ENCODE data around the gene MEX3A.
"Not testable (repeated sequence)": the region's sequence is repeated elsewhere in the genome, so short reads cannot be mapped to it uniquely, and the experiment has no call there.

Gene MEX3A

DNA sequence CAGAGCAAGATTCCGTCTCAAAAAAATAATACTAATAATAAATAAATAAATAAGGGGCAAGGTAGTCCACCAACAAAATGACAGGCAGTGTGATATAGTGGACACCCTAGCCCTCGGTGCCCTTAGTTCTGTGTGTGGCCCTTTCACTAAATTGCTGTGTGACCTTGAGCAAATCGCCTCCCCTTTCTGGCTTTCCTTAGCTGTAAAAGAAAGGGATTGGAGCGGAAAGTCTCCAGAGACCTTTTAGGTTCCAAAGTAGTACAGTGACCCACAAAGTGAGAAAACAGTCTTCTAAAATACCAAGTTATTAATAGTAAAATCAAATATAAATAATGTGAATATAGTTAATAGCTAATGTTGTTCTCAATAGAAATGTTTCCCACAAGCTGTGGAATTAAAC, 39.8 kb upstream of the MEX3A start:
- TF ChIP-seq, protein P1, sequence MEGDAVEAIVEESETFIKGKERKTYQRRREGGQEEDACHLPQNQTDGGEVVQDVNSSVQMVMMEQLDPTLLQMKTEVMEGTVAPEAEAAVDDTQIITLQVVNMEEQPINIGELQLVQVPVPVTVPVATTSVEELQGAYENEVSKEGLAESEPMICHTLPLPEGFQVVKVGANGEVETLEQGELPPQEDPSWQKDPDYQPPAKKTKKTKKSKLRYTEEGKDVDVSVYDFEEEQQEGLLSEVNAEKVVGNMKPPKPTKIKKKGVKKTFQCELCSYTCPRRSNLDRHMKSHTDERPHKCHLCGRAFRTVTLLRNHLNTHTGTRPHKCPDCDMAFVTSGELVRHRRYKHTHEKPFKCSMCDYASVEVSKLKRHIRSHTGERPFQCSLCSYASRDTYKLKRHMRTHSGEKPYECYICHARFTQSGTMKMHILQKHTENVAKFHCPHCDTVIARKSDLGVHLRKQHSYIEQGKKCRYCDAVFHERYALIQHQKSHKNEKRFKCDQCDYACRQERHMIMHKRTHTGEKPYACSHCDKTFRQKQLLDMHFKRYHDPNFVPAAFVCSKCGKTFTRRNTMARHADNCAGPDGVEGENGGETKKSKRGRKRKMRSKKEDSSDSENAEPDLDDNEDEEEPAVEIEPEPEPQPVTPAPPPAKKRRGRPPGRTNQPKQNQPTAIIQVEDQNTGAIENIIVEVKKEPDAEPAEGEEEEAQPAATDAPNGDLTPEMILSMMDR (IDR thresholded peaks at IDR 0.05; ENCODE audit: low read depth, low read length, missing control alignments) = no peak
- DNase-seq (ENCODE audit: low read depth) = no peak
- no peak overlapping the region for H3K4me3 ChIP-seq (ENCODE audit: low read depth, low read length)

DNA sequence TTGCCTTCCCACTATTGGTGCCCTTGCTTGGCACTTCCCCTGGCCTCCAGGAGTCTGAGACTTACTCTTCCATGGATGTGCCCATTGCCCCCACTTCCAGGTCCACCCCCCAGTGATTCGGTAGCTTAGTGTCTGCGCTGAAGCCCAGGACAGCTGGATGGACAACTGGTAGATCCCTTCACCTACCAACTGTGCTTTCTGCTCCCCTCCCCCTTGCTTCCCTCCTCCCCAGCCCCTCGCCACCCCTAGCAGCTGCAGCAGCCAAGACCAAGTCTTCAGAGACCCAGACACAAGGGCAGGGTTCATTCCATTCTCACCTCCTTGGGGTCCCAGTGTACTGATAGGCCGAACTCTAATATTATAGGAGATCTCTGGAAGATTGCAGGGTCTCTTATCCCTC, 39.2 kb upstream of the MEX3A start:
- TF ChIP-seq, protein P1 (IDR thresholded peaks at IDR 0.05; ENCODE audit: low read depth, low read length, missing control alignments) = no peak
- DNase-seq (ENCODE audit: low read depth) = no peak
- H3K4me3 ChIP-seq (ENCODE audit: low read depth, low read length) = no peak overlapping the region

DNA sequence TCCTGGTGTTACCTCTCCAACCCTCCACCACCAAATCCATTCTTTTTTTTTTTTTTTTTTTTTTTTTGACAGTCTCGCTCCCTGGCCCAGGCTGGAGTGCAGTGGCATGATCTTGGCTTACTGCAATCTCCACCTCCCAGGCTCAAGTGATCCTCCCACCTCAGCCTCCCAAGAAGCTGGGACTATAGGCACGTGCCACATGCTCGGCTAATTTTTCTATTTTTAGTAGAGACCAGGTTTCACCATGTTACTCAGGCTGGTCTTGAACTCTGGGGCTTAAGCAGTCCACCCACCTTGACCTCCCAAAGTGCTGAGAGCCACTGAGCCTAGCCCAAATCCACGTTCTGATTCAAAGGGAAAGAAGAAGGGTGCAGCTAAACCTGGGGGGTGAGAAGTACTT, 38.7 kb upstream of the MEX3A start:
- DNase-seq (ENCODE audit: low read depth); H3K4me3 ChIP-seq (ENCODE audit: low read depth, low read length): not testable (repeated sequence)

DNA sequence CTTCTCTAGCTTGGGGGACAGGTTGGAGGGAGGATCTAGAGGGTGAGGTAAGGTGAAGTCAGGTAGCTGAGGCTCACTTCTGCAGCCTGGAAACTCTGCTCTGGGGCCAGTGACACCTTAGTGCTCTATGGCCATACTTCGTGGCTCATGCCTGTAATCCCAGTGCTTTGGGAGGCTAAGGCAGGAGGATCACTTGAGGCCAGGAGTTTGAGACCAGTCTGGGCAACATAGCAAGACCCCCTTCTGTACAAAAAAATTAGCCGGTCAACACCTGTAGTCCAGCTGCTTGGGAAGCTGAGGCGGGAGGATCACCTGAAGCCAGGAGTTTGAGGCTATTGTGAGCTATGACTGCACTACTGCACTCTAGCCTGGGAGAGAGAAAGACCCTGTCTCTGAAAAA, 38.1 kb upstream of the MEX3A start:
- DNase-seq (ENCODE audit: low read depth) = no peak
- TF ChIP-seq, protein P1 (IDR thresholded peaks at IDR 0.05; ENCODE audit: low read depth, low read length, missing control alignments) = no peak
- no peak overlapping the region for H3K4me3 ChIP-seq (ENCODE audit: low read depth, low read length)

DNA sequence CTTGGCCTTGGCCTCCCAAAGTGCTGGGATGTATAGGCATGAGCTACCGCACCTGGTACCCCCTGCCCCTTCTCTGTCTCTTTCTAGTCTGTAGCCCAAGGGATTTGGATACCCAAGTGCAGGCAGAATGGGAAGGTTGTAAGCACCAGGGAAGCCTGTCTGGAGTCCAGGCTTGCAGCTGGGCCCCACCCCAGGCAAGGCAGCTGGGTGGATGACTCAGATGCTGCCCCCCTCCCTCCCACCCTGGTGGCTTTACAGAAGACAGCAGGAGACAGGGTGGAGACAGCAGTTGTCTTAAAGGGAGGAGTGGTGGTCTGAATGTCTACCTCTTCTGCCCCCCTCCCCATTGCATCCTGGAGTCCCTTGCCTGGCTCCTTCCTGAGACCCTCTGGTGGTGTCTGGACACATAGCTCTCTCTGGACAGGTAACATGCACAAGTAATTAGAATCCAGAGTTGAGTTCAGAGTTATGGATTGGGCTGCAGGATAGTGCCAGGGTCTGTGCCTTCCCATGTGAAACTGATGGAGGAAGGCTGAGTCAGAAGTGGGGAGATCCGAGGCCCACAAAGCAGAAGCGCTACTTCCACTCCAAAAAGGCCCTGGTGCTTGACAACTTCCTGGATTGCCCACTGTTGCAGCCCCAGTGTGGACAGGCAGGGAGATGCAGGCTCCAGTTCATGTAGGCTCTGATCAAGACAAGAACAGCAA, 37.4 kb upstream of the MEX3A start:
- no peak overlapping the region for H3K4me3 ChIP-seq (ENCODE audit: low read depth, low read length)
- TF ChIP-seq, protein P1 (IDR thresholded peaks at IDR 0.05; ENCODE audit: low read depth, low read length, missing control alignments) = peak; percentile 15
- no peak for DNase-seq (ENCODE audit: low read depth)

DNA sequence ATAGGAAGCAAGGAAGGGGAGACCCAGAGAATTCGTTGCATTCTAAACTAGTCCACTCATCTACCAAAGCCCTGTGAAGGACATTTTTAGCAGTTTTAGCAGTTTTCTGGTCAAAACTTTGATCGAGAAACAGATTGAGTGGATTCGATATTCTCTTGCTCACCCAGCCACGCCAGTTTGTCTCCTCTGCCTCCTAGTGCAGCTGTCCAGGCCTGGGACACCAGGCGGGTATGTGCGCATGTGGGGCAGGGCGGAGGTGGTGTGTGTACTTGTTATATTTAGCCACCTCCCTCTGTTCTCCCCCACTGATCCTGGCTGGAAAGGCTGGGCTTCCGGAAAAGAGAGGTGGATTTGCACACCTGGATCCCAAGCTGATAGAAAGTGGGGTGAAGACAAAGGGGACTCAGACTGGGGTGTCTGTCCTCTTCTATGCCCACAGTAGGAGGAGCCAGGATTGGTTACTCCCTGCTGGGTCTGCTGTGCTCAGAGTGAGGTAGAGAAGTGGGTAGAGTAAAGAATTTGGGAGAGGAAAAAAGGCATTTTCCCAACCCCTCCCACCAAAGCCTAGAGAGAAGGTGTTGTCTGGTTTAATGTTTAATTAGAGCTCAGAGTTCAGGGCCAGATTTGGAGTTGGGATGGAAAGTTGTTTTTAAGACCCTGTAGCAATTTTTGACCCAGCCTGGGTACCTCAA, 36.1 kb upstream of the MEX3A start:
- TF ChIP-seq, protein P1 (IDR thresholded peaks at IDR 0.05; ENCODE audit: low read depth, low read length, missing control alignments) = no peak
- no peak for DNase-seq (ENCODE audit: low read depth)
- no peak overlapping the region for H3K4me3 ChIP-seq (ENCODE audit: low read depth, low read length)

DNA sequence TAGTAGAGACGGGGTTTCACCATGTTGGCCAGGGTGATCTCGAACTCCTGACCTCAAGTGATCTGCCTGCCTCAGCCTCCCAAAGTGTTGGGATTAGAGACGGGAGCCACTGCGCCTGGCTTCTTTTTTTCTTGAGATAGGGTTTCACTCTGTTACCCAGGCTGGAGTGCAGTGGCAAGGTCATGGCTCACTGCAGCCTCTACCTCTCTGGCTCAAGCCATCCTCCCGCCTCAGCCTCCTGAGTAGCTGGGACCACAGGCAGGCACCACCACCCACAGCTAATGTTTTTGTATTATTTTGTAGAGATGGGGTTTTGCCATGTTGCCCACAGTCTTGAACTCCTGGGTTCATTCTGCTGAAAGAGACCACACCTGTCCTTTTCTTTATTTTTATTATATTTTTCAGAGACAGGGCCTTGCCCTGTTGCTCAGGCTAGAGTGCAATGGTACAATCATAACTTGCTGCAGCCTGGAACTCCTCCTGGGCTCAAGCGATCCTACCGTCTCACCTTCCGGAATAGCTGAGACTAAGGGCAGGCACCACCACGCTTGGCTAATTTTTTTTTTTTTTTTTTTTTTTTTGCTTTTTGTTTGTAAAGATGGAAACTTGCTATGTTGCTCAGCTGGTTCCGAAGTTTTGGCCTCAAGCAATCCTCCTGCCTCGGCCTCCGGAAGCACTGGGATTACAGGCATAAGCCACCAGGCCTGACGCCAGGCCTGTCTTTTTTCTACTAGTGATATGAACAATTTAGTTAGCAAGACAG, 35.3 kb upstream of the MEX3A start:
- H3K4me3 ChIP-seq (ENCODE audit: low read depth, low read length) = no peak overlapping the region
- TF ChIP-seq, protein P1 (IDR thresholded peaks at IDR 0.05; ENCODE audit: low read depth, low read length, missing control alignments) = no peak
- no peak for DNase-seq (ENCODE audit: low read depth)

DNA sequence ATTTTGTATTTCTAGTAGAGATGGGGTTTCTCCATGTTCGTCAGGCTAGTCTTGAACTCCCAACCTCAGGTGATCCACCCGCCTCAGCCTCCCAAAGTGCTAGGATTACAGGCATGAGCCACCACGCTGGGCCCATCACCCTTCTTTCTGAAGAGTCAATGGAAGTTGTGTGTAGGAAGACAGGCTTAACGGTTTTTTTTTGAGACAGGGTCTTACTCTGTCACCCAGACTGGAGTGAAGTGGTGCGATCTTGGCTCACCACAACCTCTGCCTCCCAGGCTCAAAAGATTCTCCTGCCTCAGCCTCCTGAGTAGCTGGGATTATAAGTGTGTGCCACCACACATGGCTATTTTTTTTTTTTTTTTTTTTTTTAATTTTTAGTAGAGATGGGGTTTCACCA, 34.5 kb upstream of the MEX3A start:
- not testable (repeated sequence) for DNase-seq (ENCODE audit: low read depth)
- peak overlapping the region; percentile 71; the same call in 1 of the 2 replicates for H3K4me3 ChIP-seq (ENCODE audit: low read depth, low read length)

All from GM12864 (cell line).